CD4-positive, alpha-beta T cell treated with Interleukin-15 for 1 hour (primary cell): ENCODE measurements around the gene NFILZ.
A peak's percentile ranks its signal among the peaks of the same experiment; 100 is the strongest.

Experiments
- DNase-seq: peaks from one replicate; pipeline ENCODE4 v3.0.0-alpha.2; 2020

Gene NFILZ

GRCh38 chr19:8629996-8630683, at the start of gene NFILZ:
TSS of gene NFILZ (plus strand) at chr19:8630633. CDS start at chr19:8676766, 46,133 bp downstream.
- DNase-seq: no peak

GRCh38 chr19:8580710-8581281, 49.6 kb upstream of the NFILZ start:
- peak; percentile 84 for DNase-seq

GRCh38 chr19:8584965-8585893, 45.2 kb upstream of the NFILZ start:
- DNase-seq: no peak

- DNase-seq: peak; percentile 51
Measured at GRCh38 chr19:8585894-8586750, 44.3 kb upstream of the NFILZ start.

- no peak for DNase-seq
Measured at GRCh38 chr19:8589177-8589714, 41.2 kb upstream of the NFILZ start.

GRCh38 chr19:8592231-8593009, 38.0 kb upstream of the NFILZ start:
- peak; percentile 96 for DNase-seq

- no peak for DNase-seq
Measured at GRCh38 chr19:8593931-8594330, 36.5 kb upstream of the NFILZ start.

- DNase-seq: no peak
Measured at GRCh38 chr19:8595651-8596050, 34.8 kb upstream of the NFILZ start.

GRCh38 chr19:8596168-8596567, 34.3 kb upstream of the NFILZ start:
- DNase-seq: no peak

- no peak for DNase-seq
Measured at GRCh38 chr19:8600064-8600463, 30.4 kb upstream of the NFILZ start.

GRCh38 chr19:8600816-8601215, 29.6 kb upstream of the NFILZ start:
- DNase-seq: no peak

- no peak for DNase-seq
Measured at GRCh38 chr19:8601796-8602195, 28.6 kb upstream of the NFILZ start.

- DNase-seq: no peak
Measured at GRCh38 chr19:8605514-8605913, 24.9 kb upstream of the NFILZ start.

GRCh38 chr19:8607386-8607785, 23.0 kb upstream of the NFILZ start:
- no peak for DNase-seq

- no peak for DNase-seq
Measured at GRCh38 chr19:8608941-8609278, 21.5 kb upstream of the NFILZ start.

- DNase-seq: peak; percentile 39
Measured at GRCh38 chr19:8609279-8610040, 21.0 kb upstream of the NFILZ start.

GRCh38 chr19:8610041-8610935, 20.1 kb upstream of the NFILZ start, which contains the start of gene ADAMTS10:
TSS of gene ADAMTS10 (minus strand) at chr19:8610715. CDS start at chr19:8605710, 5,005 bp downstream.
- peak; percentile 43 for DNase-seq

- DNase-seq: no peak
Measured at GRCh38 chr19:8610936-8611300, 19.5 kb upstream of the NFILZ start.

GRCh38 chr19:8611391-8611876, 19.0 kb upstream of the NFILZ start:
- DNase-seq: no peak
